ENCODE results near the gene STXBP2.

DNA sequence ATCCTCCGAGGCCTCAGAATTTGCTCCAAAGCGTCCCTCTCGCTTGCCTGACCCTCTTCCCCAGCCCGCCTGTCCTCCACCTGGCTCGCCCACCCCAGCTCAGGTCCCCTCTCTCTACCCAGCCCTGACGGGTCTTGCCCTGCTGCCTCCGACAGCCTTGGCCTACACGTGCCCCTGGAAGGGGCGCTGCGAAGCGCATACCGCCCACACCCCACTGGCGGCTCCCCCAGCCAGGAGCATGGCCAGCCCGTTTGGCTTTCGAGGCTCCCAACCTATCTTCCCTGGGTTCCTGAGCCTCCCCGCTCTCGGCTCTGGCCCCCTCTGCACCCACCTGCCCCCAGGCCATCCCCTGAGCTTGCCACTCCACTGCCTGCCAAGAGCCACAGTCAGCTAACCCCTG, 12.1 kb upstream of the STXBP2 start:
- TF ChIP-seq EZH2 (IDR thresholded peaks at IDR 0.05; ENCODE audit: insufficient read depth, poor library complexity, severe bottlenecking) (no peak), EZH2phosphoT487 (IDR thresholded peaks at IDR 0.05; ENCODE audit: insufficient read depth, low read depth) (no peak)
